ENCODE data around the gene DUSP18. TPM values are rescaled to one million over a fixed set of nuclear protein-coding genes. Genes with fewer than 3 reads are reported as not detected.

Gene DUSP18
- total RNA-seq, 1 donor = 18.5 TPM

GRCh38 chr22:30614268-30614667, 53.4 kb downstream of the DUSP18 start:
- H3K4me3 ChIP-seq (ENCODE audit: low read depth, low read length) = no peak overlapping the region
- TF ChIP-seq CTCF (IDR thresholded peaks at IDR 0.05; ENCODE audit: insufficient read depth, low read length) = no peak
- no peak for DNase-seq (ENCODE audit: low read depth)

GRCh38 chr22:30612789-30613188, 54.9 kb downstream of the DUSP18 start:
- no peak for TF ChIP-seq CTCF (IDR thresholded peaks at IDR 0.05; ENCODE audit: insufficient read depth, low read length)
- no peak for DNase-seq (ENCODE audit: low read depth)

More at GRCh38 chr22:30612789-30613188, 54.9 kb downstream of the DUSP18 start:
- H3K4me3 ChIP-seq (ENCODE audit: low read depth, low read length) = no peak overlapping the region

Other genes with a start within 250 kb of the DUSP18 start
- 0.98 and 5.9 TPM in 2 replicates for gene MTFP1, start 242.1 kb downstream of the DUSP18 start, total RNA-seq (ENCODE audit: low replicate concordance)
- gene SEC14L3, start 195.9 kb downstream of the DUSP18 start, total RNA-seq (ENCODE audit: low replicate concordance) = not detected in 2 replicates
- gene SEC14L4, start 162.2 kb downstream of the DUSP18 start, total RNA-seq (ENCODE audit: low replicate concordance) = not detected in 2 replicates
- 0.09 TPM in 1 of 2 replicates, not detected in the other for gene SEC14L6, start 121.1 kb downstream of the DUSP18 start, total RNA-seq (ENCODE audit: low replicate concordance)
- gene GAL3ST1, start 93.2 kb downstream of the DUSP18 start, total RNA-seq (ENCODE audit: low replicate concordance) = not detected in 2 replicates
- 54.9 and 189 TPM in 2 replicates for gene PES1, start 76.0 kb downstream of the DUSP18 start, total RNA-seq (ENCODE audit: low replicate concordance)
- 13.9 and 17.7 TPM in 2 replicates for gene TCN2, start 60.7 kb downstream of the DUSP18 start, total RNA-seq (ENCODE audit: low replicate concordance)
- gene SLC35E4, start 32.1 kb downstream of the DUSP18 start, total RNA-seq (ENCODE audit: low replicate concordance) = 5.1 and 19.7 TPM in 2 replicates
- 1.3 and 11.1 TPM in 2 replicates for gene OSBP2, start 27.0 kb upstream of the DUSP18 start, total RNA-seq (ENCODE audit: low replicate concordance)

Measured in fibroblast of the aortic adventitia (primary cell).